HepG2 (cell line): Measurements from ENCODE around the gene GYS1. TPM values are rescaled to one million over a fixed set of nuclear protein-coding genes. Genes with fewer than 3 reads are reported as not detected.

Source experiments
- AGO1 ChIP-seq: fragments of 200-400 bp; formaldehyde crosslinking; IDR thresholded peaks from 2 replicates; pipeline ENCODE4 v1.6.1; 2017; ENCODE audit warnings: mild to moderate bottlenecking, low read depth, low read length, moderate library complexity; ENCODE audit not compliant: poor library complexity, severe bottlenecking
- ARHGAP35 ChIP-seq: sonication (generic); formaldehyde crosslinking; IDR thresholded peaks from 2 replicates; pipeline ENCODE4 v1.9.0; 2022; ENCODE audit warnings: mild to moderate bottlenecking, inconsistent platforms, moderate library complexity, missing genetic modification reagents, borderline replicate concordance
- BHLHE40 ChIP-seq: IDR thresholded peaks from 2 replicates; pipeline ENCODE4 v1.6.1; 2011; ENCODE audit warnings: low read length, improper control_type of control experiment
- ETV5 ChIP-seq: IDR thresholded peaks from 2 replicates; pipeline ENCODE4 v1.6.1; 2018; ENCODE audit warnings: missing biosample characterization, missing genetic modification reagents, inconsistent platforms, borderline replicate concordance
- FOSL2 ChIP-seq: sonication (generic); formaldehyde crosslinking; IDR thresholded peaks from 2 replicates; pipeline ENCODE4 v1.4.0; 2020; ENCODE audit warnings: missing genetic modification reagents
- GMEB1 ChIP-seq: sonication (generic); formaldehyde crosslinking; IDR thresholded peaks from 2 replicates; pipeline ENCODE4 v1.5.1; 2020; ENCODE audit warnings: missing genetic modification reagents, mild to moderate bottlenecking, borderline replicate concordance
- IRF2 ChIP-seq: IDR thresholded peaks from 2 replicates; pipeline ENCODE4 v1.6.1; 2018; ENCODE audit warnings: missing genetic modification reagents, missing compliant biosample characterization
- KDM3A ChIP-seq: IDR thresholded peaks from 2 replicates; pipeline ENCODE4 v1.6.1; 2018; ENCODE audit warnings: low read depth, missing compliant biosample characterization
- MLX ChIP-seq: IDR thresholded peaks from 2 replicates; pipeline ENCODE4 v1.6.1; 2016
- NCOR1 ChIP-seq: fragments of 200-600 bp; sonication (generic); IDR thresholded peaks from 2 replicates; pipeline ENCODE4 v1.7.0; 2017; ENCODE audit warnings: antibody characterized with exemption, low read length, borderline replicate concordance
- POLR2G ChIP-seq: fragments of 200-400 bp; formaldehyde crosslinking; IDR thresholded peaks from 2 replicates; pipeline ENCODE4 v1.6.1; 2018; ENCODE audit warnings: mild to moderate bottlenecking, low read depth, low read length, moderate library complexity
- SAP130 ChIP-seq: IDR thresholded peaks from 2 replicates; pipeline ENCODE4 v1.6.1; 2016; ENCODE audit warnings: low read depth
- SMC3 ChIP-seq: IDR thresholded peaks from 2 replicates; pipeline ENCODE4 v1.6.1; 2011; ENCODE audit warnings: low read length, improper control_type of control experiment
- ZFP41 ChIP-seq: sonication (generic); formaldehyde crosslinking; IDR thresholded peaks from 2 replicates; pipeline ENCODE4 v1.4.0; 2020; ENCODE audit warnings: mild to moderate bottlenecking, missing genetic modification reagents, borderline replicate concordance
- ZNF235 ChIP-seq: sonication (generic); formaldehyde crosslinking; IDR thresholded peaks from 2 replicates; pipeline ENCODE4 v1.8.1; 2023; ENCODE audit warnings: mild to moderate bottlenecking, missing genetic modification reagents, borderline replicate concordance
- ZNF282 ChIP-seq: fragments of 450-650 bp; IDR thresholded peaks from 2 replicates; pipeline ENCODE4 v1.6.1; 2018; ENCODE audit not compliant: partially characterized antibody
- ZNF792 ChIP-seq: IDR thresholded peaks from 2 replicates; pipeline ENCODE4 v1.6.1; 2016
- ZSCAN30 ChIP-seq: sonication (generic); formaldehyde crosslinking; IDR thresholded peaks from 2 replicates; pipeline ENCODE4 v1.5.0; 2020; ENCODE audit warnings: mild to moderate bottlenecking, missing genetic modification reagents
- polyA plus RNA-seq, 8 experiments: library from polyadenylated mRNA; depleted of rRNA in 3 of 8; stranded (reverse) in 7 of 8; unstranded in 1 of 8; fragments of >200 nt; fragmentation: Illumina TruSeq in 4 of 8; extraction: Trizol in 4 of 8; gene quantifications; 2 replicates each; pipeline versions ENCODE4 v1.2.1 to v1.2.3, GENCODE V29; 2011 to 2016; ENCODE audit warnings: low read depth in 4 of 8, missing spikeins in 1 of 8, mixed read lengths in 1 of 8; ENCODE audit not compliant: insufficient read depth in 1 of 8
- total RNA-seq, 5 experiments: library from RNA; depleted of rRNA; stranded (reverse); fragments of >200 nt; fragmentation: Illumina TruSeq; extraction: Trizol; gene quantifications; 2 replicates each; pipeline ENCODE4 v1.2.3, GENCODE V29; 2016; ENCODE audit warnings: low read depth in 1 of 5
- TF ChIP-seq, protein P1 (sequence below): sonication (generic); formaldehyde crosslinking; IDR thresholded peaks from 2 replicates; pipeline ENCODE4 v1.4.0; 2020; ENCODE audit warnings: mild to moderate bottlenecking, missing genetic modification reagents, borderline replicate concordance
- TF ChIP-seq, protein P2 (sequence below): sonication (generic); formaldehyde crosslinking; IDR thresholded peaks from 2 replicates; pipeline ENCODE4 v1.8.0; 2022; ENCODE audit warnings: mild to moderate bottlenecking, missing genetic modification reagents, moderate library complexity
- TF ChIP-seq, protein P3 (sequence below): sonication (generic); formaldehyde crosslinking; IDR thresholded peaks from 2 replicates; pipeline ENCODE4 v1.5.1; 2020; ENCODE audit warnings: missing genetic modification reagents, mild to moderate bottlenecking, borderline replicate concordance

The GYS1 gene
- total and polyA plus RNA-seq, 2 of the 13 experiments (the other 11 are each of a cell fraction or from before 2014, with no cell fraction given), result 18.4 to 42.1 TPM

GRCh38 chr19:48965806-48966540, 27.1 kb downstream of the GYS1 start (continued):
- TF ChIP-seq GMEB1, result peak; percentile 42; the same call in 1 of the 2 replicates
- TF ChIP-seq ARHGAP35, result no peak
- TF ChIP-seq, protein P1, sequence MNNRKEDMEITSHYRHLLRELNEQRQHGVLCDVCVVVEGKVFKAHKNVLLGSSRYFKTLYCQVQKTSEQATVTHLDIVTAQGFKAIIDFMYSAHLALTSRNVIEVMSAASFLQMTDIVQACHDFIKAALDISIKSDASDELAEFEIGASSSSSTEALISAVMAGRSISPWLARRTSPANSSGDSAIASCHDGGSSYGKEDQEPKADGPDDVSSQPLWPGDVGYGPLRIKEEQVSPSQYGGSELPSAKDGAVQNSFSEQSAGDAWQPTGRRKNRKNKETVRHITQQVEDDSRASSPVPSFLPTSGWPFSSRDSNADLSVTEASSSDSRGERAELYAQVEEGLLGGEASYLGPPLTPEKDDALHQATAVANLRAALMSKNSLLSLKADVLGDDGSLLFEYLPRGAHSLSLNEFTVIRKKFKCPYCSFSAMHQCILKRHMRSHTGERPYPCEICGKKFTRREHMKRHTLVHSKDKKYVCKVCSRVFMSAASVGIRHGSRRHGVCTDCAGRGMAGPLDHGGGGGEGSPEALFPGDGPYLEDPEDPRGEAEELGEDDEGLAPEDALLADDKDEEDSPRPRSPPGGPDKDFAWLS (CRISPR knock-in tag), result 0 out of 2 replicates have a peak, but pooled peaks have one; percentile 5
- TF ChIP-seq SAP130 (CRISPR knock-in tag), result no peak; the same call in 1 of the 2 replicates
- no peak; the same call in 1 of the 2 replicates for TF ChIP-seq FOSL2 (CRISPR knock-in tag)
- peak; percentile 12; the same call in 1 of the 2 replicates for TF ChIP-seq ZSCAN30 (CRISPR knock-in tag)
- TF ChIP-seq BHLHE40, result no peak
- TF ChIP-seq KDM3A (CRISPR knock-in tag), result no peak
- TF ChIP-seq, protein P2, sequence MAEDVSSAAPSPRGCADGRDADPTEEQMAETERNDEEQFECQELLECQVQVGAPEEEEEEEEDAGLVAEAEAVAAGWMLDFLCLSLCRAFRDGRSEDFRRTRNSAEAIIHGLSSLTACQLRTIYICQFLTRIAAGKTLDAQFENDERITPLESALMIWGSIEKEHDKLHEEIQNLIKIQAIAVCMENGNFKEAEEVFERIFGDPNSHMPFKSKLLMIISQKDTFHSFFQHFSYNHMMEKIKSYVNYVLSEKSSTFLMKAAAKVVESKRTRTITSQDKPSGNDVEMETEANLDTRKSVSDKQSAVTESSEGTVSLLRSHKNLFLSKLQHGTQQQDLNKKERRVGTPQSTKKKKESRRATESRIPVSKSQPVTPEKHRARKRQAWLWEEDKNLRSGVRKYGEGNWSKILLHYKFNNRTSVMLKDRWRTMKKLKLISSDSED (CRISPR knock-in tag), result no peak
- TF ChIP-seq ETV5, result no peak
- TF ChIP-seq ZNF792 (CRISPR knock-in tag), result no peak
- no peak for TF ChIP-seq NCOR1
- TF ChIP-seq SMC3, result no peak
- TF ChIP-seq IRF2, result 0 out of 2 replicates have a peak, but pooled peaks have one; percentile 24
- peak; percentile 70 for TF ChIP-seq AGO1
- TF ChIP-seq ZFP41 (CRISPR knock-in tag), result no peak
- TF ChIP-seq ZNF235, result no peak; the same call in 1 of the 2 replicates
- TF ChIP-seq, protein P3, sequence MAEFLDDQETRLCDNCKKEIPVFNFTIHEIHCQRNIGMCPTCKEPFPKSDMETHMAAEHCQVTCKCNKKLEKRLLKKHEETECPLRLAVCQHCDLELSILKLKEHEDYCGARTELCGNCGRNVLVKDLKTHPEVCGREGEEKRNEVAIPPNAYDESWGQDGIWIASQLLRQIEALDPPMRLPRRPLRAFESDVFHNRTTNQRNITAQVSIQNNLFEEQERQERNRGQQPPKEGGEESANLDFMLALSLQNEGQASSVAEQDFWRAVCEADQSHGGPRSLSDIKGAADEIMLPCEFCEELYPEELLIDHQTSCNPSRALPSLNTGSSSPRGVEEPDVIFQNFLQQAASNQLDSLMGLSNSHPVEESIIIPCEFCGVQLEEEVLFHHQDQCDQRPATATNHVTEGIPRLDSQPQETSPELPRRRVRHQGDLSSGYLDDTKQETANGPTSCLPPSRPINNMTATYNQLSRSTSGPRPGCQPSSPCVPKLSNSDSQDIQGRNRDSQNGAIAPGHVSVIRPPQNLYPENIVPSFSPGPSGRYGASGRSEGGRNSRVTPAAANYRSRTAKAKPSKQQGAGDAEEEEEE (CRISPR knock-in tag), result no peak
- TF ChIP-seq MLX (CRISPR knock-in tag), result no peak
- peak; percentile 8; the same call in 1 of the 2 replicates for TF ChIP-seq POLR2G
- TF ChIP-seq ZNF282, result no peak
